ENCODE measurements around the gene BMP6. TPM values are rescaled to one million over a fixed set of nuclear protein-coding genes. Genes with fewer than 3 reads are reported as not detected.

BMP6 gene
- polyA plus RNA-seq, 1 donor (not counting 4 experiments of a cell fraction or from before 2014, with no cell fraction given) = 0.05 TPM

- H3K27me3 ChIP-seq (ENCODE audit: control insufficient read depth, extremely low read depth, insufficient read depth, low read length) = no peaks in the 10 kb centered on the region
- H3K27ac ChIP-seq (ENCODE audit: control insufficient read depth, insufficient read depth, low read length) = no peak overlapping the region
- H4K20me1 ChIP-seq (ENCODE audit: control insufficient read depth, extremely low read depth, insufficient read depth, low read length) = no peaks in the 10 kb centered on the region
- H3K9me3 ChIP-seq (ENCODE audit: control insufficient read depth, low read depth, low read length) = no peaks in the 10 kb centered on the region
- DNase-seq (ENCODE audit: low read depth, low spot score) (no peak), FAIRE-seq (no peak)
- H3K4me1 ChIP-seq (ENCODE audit: control insufficient read depth, extremely low read depth, insufficient read depth, low read length) = no peaks in the 10 kb centered on the region
- no peak for TF ChIP-seq EZH2 (IDR thresholded peaks at IDR 0.05; ENCODE audit: low read length)
- no peak for TF ChIP-seq CTCF (optimal IDR thresholded peaks at IDR 0.05 in 1 of 3, IDR thresholded peaks at IDR 0.05 in 1 of 3, conservative IDR thresholded peaks at IDR 0.05 in 1 of 3; ENCODE audit: extremely low read depth in 1 of 3, insufficient read depth in 2 of 3, low read length in 3 of 3)
- dilution Hi-C loops (cut with MboI; ENCODE audit: extremely low pct_ligation_motif_present, low sequenced_read_pairs) = no loop called here
- H3K9me1 ChIP-seq (ENCODE audit: control insufficient read depth, extremely low read depth, insufficient read depth, low read length) = no peaks in the 10 kb centered on the region
- no peak overlapping the region for H2AFZ ChIP-seq (ENCODE audit: control insufficient read depth, low read length)
- no peak overlapping the region for H3K4me3 ChIP-seq (ENCODE audit: control insufficient read depth in 2 of 3, extremely low read depth in 1 of 3, insufficient read depth in 2 of 3, low read depth in 1 of 3, low read length in 3 of 3)
- H3K4me2 ChIP-seq (ENCODE audit: control insufficient read depth, extremely low read depth, insufficient read depth, low read depth, low read length) = no peak overlapping the region
- no peaks in the 10 kb centered on the region for H3K79me2 ChIP-seq (ENCODE audit: control insufficient read depth, insufficient read depth, low read length)
- no peaks in the 10 kb centered on the region for H3K36me3 ChIP-seq (ENCODE audit: control insufficient read depth in 2 of 2, extremely low read depth in 1 of 2, insufficient read depth in 2 of 2, low read length in 2 of 2)
- no peak overlapping the region for H3K9ac ChIP-seq (ENCODE audit: control insufficient read depth, extremely low read depth, insufficient read depth, low read length)
These were observed 44.7 kb downstream of the BMP6 start for GRCh38 chr6:7770601-7771000.

- Histone ChIP-seq H3K9me3 (ENCODE audit: control insufficient read depth, low read depth, low read length) (no peaks in the 10 kb centered on the region), H3K27ac (ENCODE audit: control insufficient read depth, insufficient read depth, low read length) (no peak overlapping the region), H3K79me2 (ENCODE audit: control insufficient read depth, insufficient read depth, low read length) (no peaks in the 10 kb centered on the region), H3K4me2 (ENCODE audit: control insufficient read depth, extremely low read depth, insufficient read depth, low read depth, low read length) (no peak overlapping the region), H3K9me1 (ENCODE audit: control insufficient read depth, extremely low read depth, insufficient read depth, low read length) (no peaks in the 10 kb centered on the region), H3K4me1 (ENCODE audit: control insufficient read depth, extremely low read depth, insufficient read depth, low read length) (no peaks in the 10 kb centered on the region), H4K20me1 (ENCODE audit: control insufficient read depth, extremely low read depth, insufficient read depth, low read length) (no peaks in the 10 kb centered on the region), H3K9ac (ENCODE audit: control insufficient read depth, extremely low read depth, insufficient read depth, low read length) (no peak overlapping the region), H3K27me3 (ENCODE audit: control insufficient read depth, extremely low read depth, insufficient read depth, low read length) (no peaks in the 10 kb centered on the region), H3K4me3 (ENCODE audit: control insufficient read depth in 2 of 3, extremely low read depth in 1 of 3, insufficient read depth in 2 of 3, low read depth in 1 of 3, low read length in 3 of 3) (no peak overlapping the region), H2AFZ (ENCODE audit: control insufficient read depth, low read length) (no peak overlapping the region), H3K36me3 (ENCODE audit: control insufficient read depth in 2 of 2, extremely low read depth in 1 of 2, insufficient read depth in 2 of 2, low read length in 2 of 2) (no peaks in the 10 kb centered on the region)
- TF ChIP-seq CTCF (optimal IDR thresholded peaks at IDR 0.05 in 1 of 3, IDR thresholded peaks at IDR 0.05 in 1 of 3, conservative IDR thresholded peaks at IDR 0.05 in 1 of 3; ENCODE audit: extremely low read depth in 1 of 3, insufficient read depth in 2 of 3, low read length in 3 of 3) (no peak), EZH2 (IDR thresholded peaks at IDR 0.05; ENCODE audit: low read length) (no peak)
- dilution Hi-C loops (cut with MboI; ENCODE audit: extremely low pct_ligation_motif_present, low sequenced_read_pairs) = no loop called here
- no peak for FAIRE-seq
- no peak for DNase-seq (ENCODE audit: low read depth, low spot score)
These were observed 47.4 kb downstream of the BMP6 start for GRCh38 chr6:7773322-7773721.

Measured in keratinocyte (primary cell).